ENCODE results near the gene SLC12A3.
"Not testable (repeated sequence)": the region's sequence is repeated elsewhere in the genome, so short reads cannot be mapped to it uniquely, and the experiment has no call there.

The SLC12A3 gene

DNA sequence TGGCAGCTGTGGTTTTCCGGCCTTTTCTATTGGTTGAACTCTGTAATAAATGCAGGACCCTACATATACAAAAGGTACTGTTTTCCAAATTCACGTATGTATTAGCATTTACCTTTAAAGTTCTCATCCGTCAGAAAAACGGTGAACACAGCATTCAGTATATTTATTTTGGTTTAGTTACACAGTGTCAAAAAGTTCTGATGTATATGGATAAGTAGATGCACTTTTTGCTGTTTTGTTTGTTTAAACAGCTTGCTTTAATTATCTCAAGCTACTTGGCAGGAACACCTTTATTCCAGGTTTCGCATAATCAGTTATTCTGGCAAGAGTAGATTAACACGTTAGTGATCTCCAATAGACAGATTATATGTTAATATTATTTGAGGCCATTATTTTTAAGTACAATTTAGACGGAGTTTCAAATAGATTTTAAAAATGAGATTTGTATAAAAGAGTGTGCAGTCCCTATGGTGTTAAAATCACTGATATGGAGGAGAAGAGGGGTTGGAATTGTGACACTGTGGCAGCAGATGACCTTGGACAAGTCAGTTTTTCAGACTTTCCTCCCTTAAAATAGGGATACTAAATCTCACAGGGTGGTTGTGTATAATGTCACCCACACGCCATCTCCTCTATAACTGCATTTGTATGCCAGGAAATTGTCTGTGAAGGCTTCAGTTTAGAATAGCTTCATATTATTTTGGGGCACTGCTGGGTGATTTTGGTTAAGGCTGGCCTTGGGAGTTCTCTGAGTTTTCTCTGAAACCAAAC, 69.0 kb downstream of the SLC12A3 start:
- no peak for DNase-seq (ENCODE audit: low read depth)
- TF ChIP-seq, protein P1, sequence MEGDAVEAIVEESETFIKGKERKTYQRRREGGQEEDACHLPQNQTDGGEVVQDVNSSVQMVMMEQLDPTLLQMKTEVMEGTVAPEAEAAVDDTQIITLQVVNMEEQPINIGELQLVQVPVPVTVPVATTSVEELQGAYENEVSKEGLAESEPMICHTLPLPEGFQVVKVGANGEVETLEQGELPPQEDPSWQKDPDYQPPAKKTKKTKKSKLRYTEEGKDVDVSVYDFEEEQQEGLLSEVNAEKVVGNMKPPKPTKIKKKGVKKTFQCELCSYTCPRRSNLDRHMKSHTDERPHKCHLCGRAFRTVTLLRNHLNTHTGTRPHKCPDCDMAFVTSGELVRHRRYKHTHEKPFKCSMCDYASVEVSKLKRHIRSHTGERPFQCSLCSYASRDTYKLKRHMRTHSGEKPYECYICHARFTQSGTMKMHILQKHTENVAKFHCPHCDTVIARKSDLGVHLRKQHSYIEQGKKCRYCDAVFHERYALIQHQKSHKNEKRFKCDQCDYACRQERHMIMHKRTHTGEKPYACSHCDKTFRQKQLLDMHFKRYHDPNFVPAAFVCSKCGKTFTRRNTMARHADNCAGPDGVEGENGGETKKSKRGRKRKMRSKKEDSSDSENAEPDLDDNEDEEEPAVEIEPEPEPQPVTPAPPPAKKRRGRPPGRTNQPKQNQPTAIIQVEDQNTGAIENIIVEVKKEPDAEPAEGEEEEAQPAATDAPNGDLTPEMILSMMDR (conservative IDR thresholded peaks at IDR 0.05; ENCODE audit: low read depth, low read length) = no peak
- H3K4me3 ChIP-seq (ENCODE audit: low read depth, low read length) = peak overlapping the region; percentile 99

DNA sequence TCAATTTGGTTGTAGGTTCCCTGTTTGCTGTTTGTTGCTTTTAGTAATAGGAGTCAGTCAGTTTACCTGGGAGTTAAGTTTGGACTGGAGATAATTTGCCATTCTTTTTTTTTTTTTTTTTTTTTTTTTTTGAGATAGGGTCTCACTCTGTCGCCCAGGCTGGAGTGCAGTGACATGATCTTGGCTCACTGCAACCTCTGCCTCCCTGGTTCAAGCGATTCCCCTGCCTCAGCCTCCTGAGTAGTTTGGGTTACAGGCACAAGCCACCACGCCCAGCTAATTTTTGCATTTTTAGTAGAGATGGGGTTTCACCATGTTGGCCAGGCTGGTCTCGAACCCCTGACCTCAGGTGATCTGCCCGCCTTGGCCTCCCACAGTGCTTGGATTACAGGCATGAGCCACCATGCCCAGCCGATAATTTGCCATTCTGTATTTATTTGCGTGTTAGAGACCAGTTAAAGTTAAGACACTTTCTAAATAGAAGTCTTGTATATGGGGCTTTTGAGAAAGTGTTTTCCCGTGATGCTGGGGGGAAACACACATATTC, 69.7 kb downstream of the SLC12A3 start:
- not testable (repeated sequence) for DNase-seq (ENCODE audit: low read depth)
- H3K4me3 ChIP-seq (ENCODE audit: low read depth, low read length) = peak overlapping the region; percentile 99

DNA sequence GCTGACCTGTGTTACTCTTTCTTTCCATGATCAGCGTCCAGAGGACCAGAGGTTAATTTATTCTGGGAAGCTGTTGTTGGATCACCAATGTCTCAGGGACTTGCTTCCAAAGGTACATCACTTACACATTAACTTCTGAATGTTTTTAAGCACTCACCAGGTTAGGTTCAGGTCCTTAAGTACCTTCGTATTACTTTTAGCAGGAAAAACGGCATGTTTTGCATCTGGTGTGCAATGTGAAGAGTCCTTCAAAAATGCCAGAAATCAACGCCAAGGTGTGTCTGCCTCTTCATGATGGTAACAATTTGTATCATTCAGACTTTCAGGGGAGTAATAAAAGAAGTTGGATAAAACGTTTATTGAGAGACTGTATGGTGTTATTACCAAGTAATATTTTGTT, 70.2 kb downstream of the SLC12A3 start:
- no peak for DNase-seq (ENCODE audit: low read depth)
- TF ChIP-seq, protein P1 (conservative IDR thresholded peaks at IDR 0.05; ENCODE audit: low read depth, low read length) = no peak
- peak overlapping the region; percentile 99 for H3K4me3 ChIP-seq (ENCODE audit: low read depth, low read length)

DNA sequence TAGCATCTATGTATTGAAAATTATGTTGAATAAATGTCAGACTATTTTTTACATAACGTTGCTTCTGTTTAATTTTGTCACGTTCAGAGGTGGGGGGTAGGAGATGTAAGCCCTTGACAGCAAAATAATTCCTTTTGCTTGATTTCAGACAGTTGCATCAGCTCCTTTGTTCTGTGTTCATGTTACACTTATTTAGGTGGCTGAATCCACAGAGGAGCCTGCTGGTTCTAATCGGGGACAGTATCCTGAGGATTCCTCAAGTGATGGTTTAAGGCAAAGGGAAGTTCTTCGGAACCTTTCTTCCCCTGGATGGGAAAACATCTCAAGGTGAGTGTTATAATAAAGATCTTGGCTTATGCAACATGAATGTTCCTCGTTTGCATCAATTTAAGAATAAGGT, 71.5 kb downstream of the SLC12A3 start:
- TF ChIP-seq, protein P1 (conservative IDR thresholded peaks at IDR 0.05; ENCODE audit: low read depth, low read length) = no peak
- DNase-seq (ENCODE audit: low read depth) = no peak
- H3K4me3 ChIP-seq (ENCODE audit: low read depth, low read length) = peak overlapping the region; percentile 5

DNA sequence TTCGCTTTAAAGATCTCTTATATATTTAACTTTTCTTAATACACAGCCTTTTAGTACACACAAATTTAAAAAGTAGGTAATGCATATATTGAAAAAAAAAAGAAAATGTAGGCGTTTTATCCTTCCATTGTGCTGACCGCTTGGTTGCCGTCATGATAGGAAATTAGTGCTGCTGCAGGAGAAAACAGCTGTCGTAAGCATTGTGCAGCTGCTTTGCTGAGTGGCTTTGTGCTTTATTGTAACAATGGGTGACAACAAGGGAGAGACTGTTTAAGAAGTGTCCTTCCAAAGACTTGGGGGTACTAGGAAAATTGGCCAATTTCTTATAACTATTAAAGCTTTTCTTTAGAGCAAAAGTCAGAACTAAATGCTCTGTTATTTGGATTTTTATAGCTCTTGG, 71.9 kb downstream of the SLC12A3 start:
- TF ChIP-seq, protein P1 (conservative IDR thresholded peaks at IDR 0.05; ENCODE audit: low read depth, low read length) = no peak
- H3K4me3 ChIP-seq (ENCODE audit: low read depth, low read length) = no peak overlapping the region
- no peak for DNase-seq (ENCODE audit: low read depth)

DNA sequence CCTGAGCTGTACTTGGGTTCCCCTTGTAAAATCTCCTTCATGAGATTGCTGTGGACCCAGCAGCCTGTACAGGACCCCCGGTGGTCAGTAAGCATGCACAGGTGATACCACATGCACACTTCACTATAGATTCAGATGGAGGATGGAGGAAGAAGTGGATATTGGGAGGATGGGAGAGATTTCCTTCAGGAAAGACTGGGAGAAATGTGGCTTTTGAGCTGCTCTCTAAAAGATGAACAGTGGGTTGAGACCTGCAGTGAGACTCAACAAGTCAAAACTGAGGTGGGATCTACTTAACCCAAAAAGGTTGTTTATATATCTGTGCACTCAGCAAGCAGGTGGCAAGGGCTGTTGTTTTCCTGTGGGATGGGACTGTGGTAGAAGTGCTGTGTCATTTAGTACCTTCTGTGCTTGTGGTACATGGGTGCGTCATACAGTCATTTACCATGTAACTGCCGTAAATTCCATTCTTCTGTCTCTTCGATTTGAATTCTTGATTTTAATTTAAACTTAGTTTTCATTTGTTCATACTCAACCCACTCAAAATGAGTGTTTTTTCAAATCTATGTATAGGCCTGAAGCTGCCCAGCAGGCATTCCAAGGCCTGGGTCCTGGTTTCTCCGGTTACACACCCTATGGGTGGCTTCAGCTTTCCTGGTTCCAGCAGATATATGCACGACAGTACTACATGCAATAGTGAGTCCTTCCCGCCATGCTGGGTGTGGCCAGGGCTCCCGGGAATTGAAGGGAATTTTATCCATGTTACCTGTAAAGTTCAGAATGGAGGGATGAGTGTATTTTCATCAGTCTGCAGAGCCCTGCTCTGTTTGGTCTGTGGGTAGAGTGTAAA, 73.9 kb downstream of the SLC12A3 start:
- TF ChIP-seq, protein P1 (conservative IDR thresholded peaks at IDR 0.05; ENCODE audit: low read depth, low read length) = no peak
- H3K4me3 ChIP-seq (ENCODE audit: low read depth, low read length) = no peak overlapping the region
- no peak for DNase-seq (ENCODE audit: low read depth)

DNA sequence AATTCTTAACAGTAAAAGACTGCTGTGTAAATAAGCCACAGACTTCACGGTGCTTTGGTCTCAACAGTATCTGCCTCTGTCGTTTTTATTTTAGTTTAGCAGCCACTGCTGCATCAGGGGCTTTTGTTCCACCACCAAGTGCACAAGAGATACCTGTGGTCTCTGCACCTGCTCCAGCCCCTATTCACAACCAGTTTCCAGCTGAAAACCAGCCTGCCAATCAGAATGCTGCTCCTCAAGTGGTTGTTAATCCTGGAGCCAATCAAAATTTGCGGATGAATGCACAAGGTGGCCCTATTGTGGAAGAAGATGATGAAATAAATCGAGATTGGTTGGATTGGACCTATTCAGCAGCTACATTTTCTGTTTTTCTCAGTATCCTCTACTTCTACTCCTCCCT, 74.8 kb downstream of the SLC12A3 start:
- DNase-seq (ENCODE audit: low read depth) = no peak
- H3K4me3 ChIP-seq (ENCODE audit: low read depth, low read length) = no peak overlapping the region
- TF ChIP-seq, protein P1 (conservative IDR thresholded peaks at IDR 0.05; ENCODE audit: low read depth, low read length) = no peak
